Tibial nerve (tissue), 3 donors: ENCODE measurements around the gene SMIM12.

Experiments used
- POLR2A ChIP-seq, 2 donors: fragments of 450-650 bp; IDR thresholded peaks; one replicate each; pipeline ENCODE4 v1.6.1; 2017; ENCODE audit warnings: antibody characterized with exemption in 2 of 2, mild to moderate bottlenecking in 2 of 2, moderate library complexity in 2 of 2
- TF ChIP-seq, protein P1 (sequence below), 5 experiments: fragments of 200-600 bp in 3 of 5; fragments of 450-650 bp in 2 of 5; sonication (generic) in 3 of 5; IDR thresholded peaks; one replicate each; pipeline ENCODE4 v1.5.1; 2016 to 2019; ENCODE audit warnings: antibody characterized with exemption in 5 of 5, mild to moderate bottlenecking in 3 of 5, moderate library complexity in 2 of 5

DNA sequence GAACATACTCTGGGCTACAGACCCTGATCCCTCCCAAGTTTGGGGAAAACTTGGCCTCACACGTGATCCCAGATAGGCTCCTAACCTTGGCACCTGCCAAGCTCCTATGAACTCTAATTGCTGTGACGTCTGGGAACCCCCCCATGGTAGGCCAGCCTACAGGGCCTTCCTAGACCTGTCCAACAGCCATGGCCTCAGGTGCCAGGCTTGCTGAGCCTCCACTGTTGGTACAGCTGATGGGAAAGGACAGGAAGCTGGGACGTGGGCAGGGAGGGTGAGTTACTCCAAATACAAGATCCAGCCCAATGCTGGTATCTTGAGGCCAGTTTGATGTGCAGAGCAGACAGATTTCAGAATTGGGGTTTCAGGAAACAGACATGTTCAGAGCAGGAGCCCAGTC, 19.1 kb downstream of the SMIM12 start:
- TF ChIP-seq POLR2A (IDR thresholded peaks at IDR 0.05) = no peak
- TF ChIP-seq, protein P1, sequence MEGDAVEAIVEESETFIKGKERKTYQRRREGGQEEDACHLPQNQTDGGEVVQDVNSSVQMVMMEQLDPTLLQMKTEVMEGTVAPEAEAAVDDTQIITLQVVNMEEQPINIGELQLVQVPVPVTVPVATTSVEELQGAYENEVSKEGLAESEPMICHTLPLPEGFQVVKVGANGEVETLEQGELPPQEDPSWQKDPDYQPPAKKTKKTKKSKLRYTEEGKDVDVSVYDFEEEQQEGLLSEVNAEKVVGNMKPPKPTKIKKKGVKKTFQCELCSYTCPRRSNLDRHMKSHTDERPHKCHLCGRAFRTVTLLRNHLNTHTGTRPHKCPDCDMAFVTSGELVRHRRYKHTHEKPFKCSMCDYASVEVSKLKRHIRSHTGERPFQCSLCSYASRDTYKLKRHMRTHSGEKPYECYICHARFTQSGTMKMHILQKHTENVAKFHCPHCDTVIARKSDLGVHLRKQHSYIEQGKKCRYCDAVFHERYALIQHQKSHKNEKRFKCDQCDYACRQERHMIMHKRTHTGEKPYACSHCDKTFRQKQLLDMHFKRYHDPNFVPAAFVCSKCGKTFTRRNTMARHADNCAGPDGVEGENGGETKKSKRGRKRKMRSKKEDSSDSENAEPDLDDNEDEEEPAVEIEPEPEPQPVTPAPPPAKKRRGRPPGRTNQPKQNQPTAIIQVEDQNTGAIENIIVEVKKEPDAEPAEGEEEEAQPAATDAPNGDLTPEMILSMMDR (IDR thresholded peaks at IDR 0.05) = no peak
